ENCODE data around the gene GOLGA6L7.

GRCh38 chr15:28892789-28893610 lies 44.6 kb upstream of the GOLGA6L7 start:
- TF ChIP-seq JUNB (CRISPR knock-in tag; IDR thresholded peaks at IDR 0.05; ENCODE audit: borderline replicate concordance): no peak
- no peak for TF ChIP-seq BRF2 (CRISPR knock-in tag; IDR thresholded peaks at IDR 0.05)
- no peak for TF ChIP-seq ATF3 (CRISPR knock-in tag; IDR thresholded peaks at IDR 0.05)
- no peak for TF ChIP-seq ZNF543 (CRISPR knock-in tag; IDR thresholded peaks at IDR 0.05)

Data from HepG2 (cell line).